ENCODE measurements around the gene USP9X.

DNA sequence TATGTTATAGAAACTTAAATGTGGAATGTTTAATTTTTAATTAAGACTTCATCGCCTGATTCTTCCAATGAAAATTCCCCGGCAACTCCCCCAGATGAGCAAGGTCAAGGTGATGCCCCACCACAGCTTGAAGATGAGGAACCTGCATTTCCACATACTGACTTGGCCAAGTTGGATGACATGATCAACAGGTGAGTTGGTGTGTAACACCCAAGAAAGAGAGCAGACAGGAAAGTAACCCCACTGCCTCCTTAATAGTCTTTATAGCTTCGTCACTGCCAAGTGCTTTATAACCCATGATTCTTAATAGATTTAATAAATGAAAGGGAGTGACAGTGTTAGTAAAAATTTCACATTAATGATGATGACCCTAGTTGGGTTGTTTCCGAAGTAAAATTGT is 43.7 kb downstream of the USP9X start:
- no peak for TF ChIP-seq CTCF (IDR thresholded peaks at IDR 0.05)
- no peak for TF ChIP-seq POLR2A (IDR thresholded peaks at IDR 0.05)

Measured in vagina (tissue), 2 donors.